Left lobe of liver (tissue), 2 donors: ENCODE data around the gene NAPG. TPM values are rescaled to one million over a fixed set of nuclear protein-coding genes. Genes with fewer than 3 reads are reported as not detected.
"Not testable (repeated sequence)": the region's sequence is repeated elsewhere in the genome, so short reads cannot be mapped to it uniquely, and the experiment has no call there.

Source experiments
- ATAC-seq: fragments of 200-7000 bp; cut with Tn5 transposase; one replicate; pipeline ENCODE4 v1.9.1; 2020; ENCODE audit warnings: mild to moderate bottlenecking, moderate library complexity
- DNase-seq: peaks from one replicate; pipeline ENCODE4 v3.0.0-alpha.2; 2020; ENCODE audit warnings: low spot score
- total RNA-seq: library from RNA; stranded (reverse); gene quantifications from one replicate; pipeline ENCODE4 v1.2.1, GENCODE V29; 2021
- donor health status: DM: no; HTN: no; CAD: no; lungs with moderate emphysema.
- donor health status: DM: no; HTN: yes; CAD: no.

The NAPG gene
- total RNA-seq, 1 donor from 2014 or later = 11.5 TPM

GRCh38 chr18:10544093-10544748 lies 18.4 kb downstream of the NAPG start:
- DNase-seq (no peak), ATAC-seq (no peak)

- peak; percentile 18 for ATAC-seq
- DNase-seq = no peak
Measured at GRCh38 chr18:10546557-10547300, 20.9 kb downstream of the NAPG start.

DNA sequence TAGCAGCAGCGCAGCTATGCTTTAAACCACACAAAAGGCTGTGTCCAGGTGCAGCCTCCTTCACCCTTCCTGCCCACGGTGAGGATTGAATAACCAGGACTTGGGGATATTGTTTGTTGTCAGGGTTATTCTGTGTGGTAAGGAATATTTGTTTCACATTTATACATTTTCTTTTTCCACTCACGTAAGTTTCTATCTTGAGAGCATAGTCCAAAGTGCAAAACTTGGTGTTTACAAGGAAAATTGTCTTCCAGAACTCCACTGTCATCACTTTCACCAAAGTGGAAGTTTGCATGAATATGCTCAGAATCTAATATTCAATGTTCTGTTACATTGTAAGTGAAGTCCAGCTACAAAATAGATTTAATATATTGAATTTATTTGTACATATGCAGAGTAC lies 26.4 kb downstream of the NAPG start:
- ATAC-seq (no peak), DNase-seq (no peak)

DNA sequence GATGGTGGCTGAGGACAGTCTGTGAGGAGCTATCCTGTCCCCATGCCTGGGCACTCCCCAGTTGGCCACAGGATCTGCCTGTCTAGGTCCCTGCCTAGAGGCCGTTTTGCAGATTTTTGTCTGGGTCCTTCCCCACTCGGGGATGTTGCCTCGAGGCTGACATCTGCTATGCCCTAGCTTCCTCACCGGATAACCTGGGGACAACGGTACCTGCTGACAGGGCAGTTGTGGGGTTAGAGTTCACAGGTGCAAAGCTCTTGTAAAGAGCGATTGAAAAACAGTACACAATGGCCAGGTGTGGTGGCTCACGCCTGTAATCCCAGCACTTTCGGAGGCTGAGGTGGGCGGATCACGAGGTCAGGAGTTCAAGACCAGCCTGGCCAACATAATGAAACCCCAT lies 30.4 kb downstream of the NAPG start:
- not testable (repeated sequence) for ATAC-seq, DNase-seq

- no peak for DNase-seq
- ATAC-seq = no peak
Measured at GRCh38 chr18:10557085-10557677, 31.4 kb downstream of the NAPG start.

DNA sequence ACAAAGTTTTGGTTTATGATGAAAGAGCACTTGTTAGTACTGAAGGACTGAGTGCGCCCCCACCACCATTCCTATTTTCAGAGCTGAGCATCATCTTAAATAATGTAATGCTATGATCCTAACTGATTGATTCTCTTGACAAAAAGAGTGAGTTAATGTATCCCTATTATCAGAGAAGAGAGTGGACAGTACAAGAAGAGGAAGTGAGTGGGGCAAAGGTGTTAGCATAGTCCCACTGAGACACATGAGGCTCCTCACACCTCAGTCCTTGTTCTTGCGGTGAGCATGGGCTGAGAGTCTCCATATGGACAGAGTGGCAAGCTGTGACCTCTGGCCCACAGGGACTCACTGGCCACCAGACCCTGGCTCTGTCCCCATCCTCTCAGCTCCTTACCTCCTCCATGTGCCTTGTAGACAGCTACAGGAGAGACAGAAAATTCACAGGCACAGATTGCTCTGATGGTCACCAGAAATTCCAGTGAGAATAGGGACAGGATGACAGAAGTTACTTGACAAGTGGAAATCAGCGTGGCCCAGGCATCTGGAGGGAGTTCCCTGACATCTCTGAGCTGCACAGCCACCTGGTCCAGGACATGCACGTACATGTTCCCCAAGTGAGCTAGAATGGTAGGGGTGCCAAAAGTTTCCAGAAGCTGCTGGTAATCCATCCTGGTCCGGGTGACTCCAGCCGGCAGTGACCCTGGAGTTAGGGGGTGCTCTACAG lies 32.6 kb downstream of the NAPG start:
- no peak for DNase-seq
- no peak for ATAC-seq

DNA sequence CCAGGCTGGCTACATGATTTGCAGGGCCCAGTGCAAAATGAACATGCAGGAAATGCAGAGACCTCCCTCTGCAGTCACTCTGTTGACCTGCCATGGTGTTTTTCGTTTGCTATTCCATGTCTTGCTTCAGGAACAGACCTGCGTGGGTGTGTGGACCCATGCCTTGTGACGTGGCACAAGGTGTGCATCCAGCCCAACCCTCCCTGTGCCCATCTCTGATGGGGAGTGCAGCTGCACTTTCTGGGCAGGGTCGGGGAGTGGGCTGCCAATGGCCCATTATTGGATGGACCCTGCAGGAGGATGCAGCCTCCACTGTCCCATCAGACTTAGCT lies 33.1 kb downstream of the NAPG start:
- ATAC-seq (no peak), DNase-seq (no peak)

DNA sequence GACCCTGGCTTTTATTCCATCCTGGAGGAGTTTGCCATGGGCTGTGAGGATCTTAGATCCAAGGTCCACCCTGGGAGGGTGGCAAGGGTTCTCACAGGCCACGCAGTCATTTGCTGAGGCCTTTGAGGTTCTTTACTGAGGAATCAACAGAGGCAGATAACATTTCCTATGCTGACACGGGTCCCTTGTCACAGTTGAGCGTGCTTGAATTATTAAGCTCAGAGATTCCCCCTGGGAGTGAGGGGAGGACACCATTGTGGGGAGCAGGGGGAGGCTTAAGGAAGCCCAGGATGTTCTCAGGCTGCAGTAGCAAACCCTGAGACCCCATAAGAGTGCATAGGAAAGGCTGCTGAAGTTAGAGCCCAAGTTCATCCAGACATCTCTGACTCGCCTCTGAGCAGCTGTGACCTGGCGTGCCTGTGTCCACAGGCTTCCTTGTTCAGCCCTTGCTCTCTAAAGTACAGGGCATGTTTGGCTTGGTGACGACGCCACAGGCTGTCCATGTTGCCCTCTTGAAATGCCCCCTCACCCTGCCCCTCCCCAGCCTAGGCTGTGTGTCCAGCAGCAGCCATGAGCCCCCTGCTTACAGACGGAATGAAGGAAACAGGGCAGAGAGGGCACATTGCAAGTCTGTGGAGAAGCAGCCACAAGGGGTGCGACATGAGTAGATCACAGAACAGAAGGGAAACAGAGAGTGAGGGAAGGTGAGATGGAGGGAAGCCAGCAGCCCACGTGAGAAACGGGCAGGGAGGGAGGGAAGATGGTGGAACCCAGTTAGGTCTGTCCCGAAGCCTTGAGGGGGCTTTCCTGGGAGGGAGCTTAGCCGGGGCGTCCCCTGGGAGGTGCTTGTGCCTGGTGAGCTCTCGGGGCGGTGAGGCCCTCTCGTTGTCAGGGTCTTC lies 34.0 kb downstream of the NAPG start:
- DNase-seq (peak; percentile 50), ATAC-seq (peak; percentile 64)

DNA sequence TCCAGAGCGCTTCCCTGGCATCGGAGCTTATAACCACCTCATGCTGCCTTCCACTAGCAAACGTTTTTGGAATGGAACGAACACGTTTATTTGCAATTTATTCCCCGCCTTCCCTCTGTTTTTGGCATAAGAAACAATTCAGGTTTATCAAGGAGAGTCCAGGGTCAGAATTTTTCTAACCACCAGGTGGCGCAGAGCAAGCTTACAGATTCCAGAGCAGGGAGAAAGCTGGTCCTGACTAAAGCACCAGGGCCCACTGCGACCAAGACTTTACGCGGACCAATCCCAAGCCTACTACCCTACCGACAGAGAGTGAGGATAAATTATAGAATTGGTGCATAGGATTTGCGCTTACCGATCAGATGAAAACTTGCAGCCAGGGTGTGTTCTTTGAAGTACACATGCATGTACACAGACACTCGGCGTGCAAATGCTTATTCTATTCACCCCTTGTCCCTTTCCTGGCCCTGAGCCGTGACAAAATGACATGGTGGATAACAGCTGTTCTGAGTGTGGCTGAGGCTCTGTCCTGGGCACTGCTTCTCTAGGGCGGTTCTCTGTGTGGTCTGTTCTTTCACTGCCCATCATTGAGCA lies 34.7 kb downstream of the NAPG start:
- ATAC-seq = peak; percentile 89
- peak; percentile 75 for DNase-seq

DNA sequence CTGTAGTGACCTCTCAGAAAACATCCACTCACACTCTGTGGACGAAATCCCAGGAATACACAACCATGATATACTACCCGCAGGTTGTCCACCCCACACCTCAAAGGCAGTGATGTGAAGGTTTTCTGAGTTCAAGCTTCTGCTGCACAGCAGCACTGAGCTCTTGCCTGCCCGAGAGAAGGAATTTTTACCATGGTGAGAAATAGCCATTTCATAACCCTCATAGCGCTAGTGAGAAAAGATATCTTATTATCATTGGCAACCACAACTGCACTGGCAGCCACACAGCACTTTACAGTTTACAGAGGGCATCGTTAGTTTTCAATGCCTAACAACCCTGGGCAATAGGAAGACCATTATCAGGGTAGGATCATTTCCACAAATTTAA lies 36.9 kb downstream of the NAPG start:
- ATAC-seq = no peak
- DNase-seq = no peak

DNA sequence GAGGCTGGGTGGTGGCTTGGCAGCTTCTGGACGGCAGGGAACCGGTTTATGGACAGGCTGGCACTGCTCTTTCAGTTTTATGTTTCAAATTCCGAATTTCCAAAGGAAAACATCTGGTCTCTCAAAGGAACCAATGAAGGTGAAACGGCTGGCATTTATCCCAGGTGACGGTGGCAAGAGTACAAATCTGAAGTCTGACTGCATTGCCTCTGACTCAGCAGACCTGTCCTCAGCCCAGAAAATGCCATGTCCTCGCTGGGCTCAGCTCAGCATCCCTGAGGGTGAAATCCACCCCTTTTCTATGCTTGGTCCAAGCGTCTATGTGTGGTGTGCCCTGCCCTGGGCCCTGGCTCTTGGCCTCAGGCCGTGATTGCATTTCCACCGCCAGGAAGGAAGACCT lies 38.1 kb downstream of the NAPG start:
- DNase-seq (no peak), ATAC-seq (no peak)

DNA sequence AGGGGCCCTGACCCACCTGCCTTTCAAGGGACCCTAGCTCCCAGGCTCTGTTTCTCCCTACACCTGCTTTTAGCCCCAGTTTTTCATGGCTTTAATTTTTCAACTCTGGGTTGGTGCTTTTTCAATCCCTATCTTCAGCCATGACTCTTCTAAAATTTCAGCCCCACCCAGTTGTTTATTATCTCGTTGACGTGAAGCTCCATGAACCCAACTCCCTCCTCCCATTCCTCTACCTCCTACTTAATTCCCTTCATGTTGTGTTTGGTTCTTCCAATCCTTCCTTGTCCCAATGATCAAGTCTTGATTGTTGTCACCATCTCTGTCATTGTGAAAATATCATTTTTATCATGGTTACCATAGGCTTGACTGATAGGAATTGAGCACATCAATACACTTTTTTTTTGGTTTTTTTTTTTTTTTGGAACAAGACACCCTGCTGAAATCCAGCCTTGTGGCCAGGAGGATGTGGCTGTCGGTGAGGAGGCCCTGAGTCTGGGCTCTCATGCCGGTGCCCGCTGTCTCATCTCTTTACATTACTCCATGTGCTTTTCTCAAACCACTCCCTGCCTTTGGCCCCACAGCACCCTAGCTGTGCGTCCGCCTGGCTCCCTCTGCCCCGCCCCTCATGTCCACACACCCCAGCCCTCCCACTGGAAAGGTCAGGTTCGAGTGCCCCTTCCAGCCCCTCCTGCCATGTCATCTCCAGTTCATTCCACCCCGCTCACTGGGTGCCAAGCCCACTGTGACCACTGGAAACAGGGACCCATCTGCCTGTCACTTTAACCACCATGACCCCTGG lies 39.3 kb downstream of the NAPG start:
- ATAC-seq = no peak
- no peak for DNase-seq

DNA sequence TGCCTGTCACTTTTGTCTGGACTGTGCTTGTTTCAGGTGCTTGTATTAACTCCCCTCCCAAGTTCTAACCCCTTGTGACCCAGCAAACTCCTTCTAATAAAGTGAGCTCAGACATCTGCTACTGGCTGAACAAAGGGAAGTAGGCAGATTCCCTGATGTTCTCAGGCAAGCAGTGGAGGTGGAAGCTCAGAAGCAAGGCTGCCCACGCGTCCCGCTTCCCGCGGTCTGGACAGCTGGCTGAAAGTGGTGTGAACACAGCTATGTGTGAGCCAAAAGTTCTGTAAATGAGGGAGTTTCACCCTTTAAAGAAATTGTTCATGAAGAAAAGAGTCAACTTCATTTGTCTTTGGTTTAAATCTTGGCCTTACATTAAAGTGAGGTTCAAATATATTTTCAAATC lies 40.0 kb downstream of the NAPG start:
- no peak for ATAC-seq
- DNase-seq = no peak

GRCh38 chr18:10566390-10566789 lies 40.6 kb downstream of the NAPG start:
- DNase-seq (no peak), ATAC-seq (peak; percentile 43)

GRCh38 chr18:10569941-10570340 lies 44.1 kb downstream of the NAPG start:
- not testable (repeated sequence) for DNase-seq, ATAC-seq

- no peak for DNase-seq
- ATAC-seq = no peak
Measured at GRCh38 chr18:10570622-10571021, 44.8 kb downstream of the NAPG start.

DNA sequence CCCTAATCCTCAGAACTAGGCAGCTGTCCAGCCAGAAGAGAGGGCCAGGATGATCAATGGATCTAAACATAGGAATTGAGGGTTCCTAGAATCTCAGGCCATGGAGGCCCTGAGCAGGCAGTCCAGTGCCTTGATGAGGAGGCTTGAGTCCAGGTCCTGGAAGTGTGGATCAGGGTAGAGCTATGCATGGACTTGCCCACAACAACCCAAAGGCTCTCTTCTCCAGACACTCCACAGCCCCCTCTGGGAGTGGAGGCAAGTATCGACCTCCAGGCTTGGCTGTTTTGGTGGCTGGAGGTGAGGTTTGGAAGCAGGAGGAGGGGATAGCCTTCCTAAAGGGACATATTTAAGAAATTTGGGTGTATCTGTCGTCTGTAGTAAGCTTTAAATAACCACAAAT lies 45.7 kb downstream of the NAPG start:
- DNase-seq (no peak), ATAC-seq (no peak)

DNA sequence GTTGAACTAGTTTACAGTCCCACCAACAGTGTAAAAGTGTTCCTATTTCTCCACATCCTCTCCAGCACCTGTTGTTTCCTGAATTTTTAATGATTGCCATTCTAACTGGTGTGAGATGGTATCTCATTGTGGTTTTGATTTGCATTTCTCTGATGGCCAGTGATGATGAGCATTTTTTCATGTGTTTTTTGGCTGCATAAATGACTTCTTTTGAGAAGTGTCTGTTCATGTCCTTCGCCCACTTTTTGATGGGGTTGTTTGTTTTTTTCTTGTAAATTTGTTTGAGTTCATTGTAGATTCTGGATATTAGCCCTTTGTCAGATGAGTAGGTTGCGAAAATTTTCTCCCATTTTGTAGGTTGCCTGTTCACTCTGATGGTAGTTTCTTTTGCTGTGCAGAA lies 47.4 kb downstream of the NAPG start:
- ATAC-seq, DNase-seq: not testable (repeated sequence)

DNA sequence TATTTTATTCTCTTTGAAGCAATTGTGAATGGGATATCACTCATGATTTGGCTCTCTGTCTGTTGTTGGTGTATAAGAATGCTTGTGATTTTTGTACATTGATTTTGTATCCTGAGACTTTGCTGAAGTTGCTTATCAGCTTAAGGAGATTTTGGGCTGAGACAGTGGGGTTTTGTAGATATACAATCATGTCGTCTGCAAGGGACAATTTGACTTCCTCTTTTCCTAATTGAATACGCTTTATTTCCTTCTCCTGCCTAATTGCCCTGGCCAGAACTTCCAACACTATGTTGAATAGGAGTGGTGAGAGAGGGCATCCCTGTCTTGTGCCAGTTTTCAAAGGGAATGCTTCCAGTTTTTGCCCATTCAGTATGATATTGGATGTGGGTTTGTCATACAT lies 48.6 kb downstream of the NAPG start:
- DNase-seq, ATAC-seq: not testable (repeated sequence)
